T-helper 2 cell treated with Interferon-gamma antibody and Interleukin-4, amounts not matched to agents 5 μg/mL and 100 μg/mL, for 36 hours (primary cell): ENCODE measurements around the gene LYRM7.
"Not testable (repeated sequence)": the region's sequence is repeated elsewhere in the genome, so short reads cannot be mapped to it uniquely, and the experiment has no call there.

Source experiments
- DNase-seq: peaks from one replicate; pipeline ENCODE4 v3.0.0; 2021; ENCODE audit warnings: low spot score
- H3K27ac Mint-ChIP-seq: one replicate; pipeline ENCODE4 v1.8.0; 2021; ENCODE audit warnings: mild to moderate bottlenecking, mixed read lengths
- H3K27me3 Mint-ChIP-seq: one replicate; pipeline ENCODE4 v1.8.0; 2021; ENCODE audit warnings: low read depth, mixed read lengths
- H3K36me3 Mint-ChIP-seq: one replicate; pipeline ENCODE4 v1.8.0; 2021; ENCODE audit warnings: low read depth, mixed read lengths
- H3K4me1 Mint-ChIP-seq: one replicate; pipeline ENCODE4 v1.8.0; 2021; ENCODE audit warnings: low read depth, mixed read lengths
- H3K4me3 Mint-ChIP-seq: one replicate; pipeline ENCODE4 v1.8.0; 2022; ENCODE audit warnings: mild to moderate bottlenecking, moderate library complexity, mixed read lengths
- H3K9me3 Mint-ChIP-seq: one replicate; pipeline ENCODE4 v1.8.0; 2021; ENCODE audit warnings: mixed read lengths

The LYRM7 gene

GRCh38 chr5:131163276-131164119, 7.2 kb upstream of the LYRM7 start:
- H3K27me3 Mint-ChIP-seq: no peaks in the 10 kb centered on the region
- peaks cover 57% of the 10 kb centered on the region for H3K36me3 Mint-ChIP-seq
- no peak for DNase-seq
- H3K4me1 Mint-ChIP-seq: peaks cover 41% of the 10 kb centered on the region
- peak overlapping the region; percentile 86 for H3K4me3 Mint-ChIP-seq
- H3K9me3 Mint-ChIP-seq: no peaks in the 10 kb centered on the region
- H3K27ac Mint-ChIP-seq: peak overlapping the region; percentile 92

DNA sequence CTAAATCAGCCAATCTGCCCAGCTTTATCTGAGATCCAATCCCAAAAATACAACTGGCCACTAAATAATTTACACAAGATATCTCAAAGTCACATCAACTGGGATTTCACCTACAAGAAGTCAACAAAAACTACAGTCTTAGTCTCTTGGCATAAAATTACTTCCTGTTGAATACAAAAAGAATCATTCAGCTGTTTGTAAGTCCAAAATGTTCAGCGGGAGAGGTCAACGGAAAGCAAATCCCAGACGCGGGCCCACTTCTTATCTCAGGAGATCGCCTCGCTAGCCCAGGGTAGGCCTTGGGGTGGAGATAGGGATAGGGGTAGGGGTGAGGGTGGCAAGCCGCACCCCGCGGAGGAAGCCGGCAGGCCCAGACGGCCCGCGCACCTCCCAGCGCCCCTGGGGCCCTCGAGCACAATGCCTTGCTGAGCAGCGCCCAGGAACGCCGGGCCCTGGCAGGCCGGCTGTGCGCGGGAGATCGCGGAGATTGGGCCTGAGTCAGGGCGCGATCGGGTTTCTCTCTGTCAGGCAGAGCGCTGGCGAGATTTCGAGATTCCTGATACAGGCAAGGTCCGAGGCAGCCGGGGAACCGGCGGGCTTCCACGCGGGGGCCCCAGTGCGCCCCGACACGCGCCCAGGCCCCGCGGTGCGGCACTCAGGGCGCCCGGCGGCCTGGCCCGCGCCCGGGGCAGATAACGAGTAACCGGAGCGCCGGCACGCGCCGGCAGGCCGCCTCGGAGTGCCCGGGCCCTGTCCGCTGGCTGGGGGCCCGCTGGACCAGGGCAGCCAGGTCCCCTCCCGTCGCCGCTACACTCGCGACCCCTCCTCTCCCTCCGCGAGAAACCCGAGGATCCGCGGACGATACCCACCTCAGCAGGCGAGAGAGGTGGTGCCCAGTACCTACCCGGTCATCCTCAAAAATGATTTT, 6.3 kb upstream of the LYRM7 start:
- Mint-ChIP-seq H3K4me3 (peak overlapping the region; percentile 96), H3K27ac (peak overlapping the region; percentile 98), H3K9me3 (no peaks in the 10 kb centered on the region), H3K36me3 (peaks cover 48% of the 10 kb centered on the region), H3K4me1 (peaks cover 38% of the 10 kb centered on the region), H3K27me3 (no peaks in the 10 kb centered on the region)
- peak; percentile 78 for DNase-seq

- H3K36me3 Mint-ChIP-seq: peaks cover 40% of the 10 kb centered on the region
- DNase-seq: peak; percentile 96
- H3K9me3 Mint-ChIP-seq: no peaks in the 10 kb centered on the region
- H3K4me1 Mint-ChIP-seq: peaks cover 36% of the 10 kb centered on the region
- no peaks in the 10 kb centered on the region for H3K27me3 Mint-ChIP-seq
- peak within 1 kb of the TSS; percentile 96 for H3K4me3 Mint-ChIP-seq
- peak within 1 kb of the TSS; percentile 98 for H3K27ac Mint-ChIP-seq
These were observed 5.5 kb upstream of the LYRM7 start, which contains the start of gene HINT1 for GRCh38 chr5:131165119-131165727. HINT1 (minus strand) TSS chr5:131165256; CDS start chr5:131165205, 51 bp downstream.

DNA sequence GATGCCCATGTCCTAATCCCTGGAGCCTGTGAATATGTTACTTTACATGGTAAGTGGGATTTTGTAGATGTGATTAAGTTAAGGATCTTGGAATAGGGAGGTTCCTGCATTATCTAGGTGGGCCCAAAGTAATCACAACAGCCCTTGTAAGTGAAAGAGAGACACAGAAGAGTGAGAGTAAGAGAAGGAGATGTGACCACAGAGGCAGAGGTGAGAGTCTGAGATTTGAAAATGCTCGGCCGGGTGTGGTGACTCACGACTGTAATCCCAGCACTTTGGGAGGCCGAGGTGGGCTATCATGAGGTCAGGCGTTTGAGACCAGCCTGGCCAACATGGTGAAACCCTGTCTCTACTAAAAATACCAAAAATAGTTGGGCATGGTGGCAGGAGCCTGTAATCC, 3.1 kb upstream of the LYRM7 start:
- H3K27me3 Mint-ChIP-seq: no peaks in the 10 kb centered on the region
- peaks cover 17% of the 10 kb centered on the region for H3K36me3 Mint-ChIP-seq
- DNase-seq: no peak
- H3K4me1 Mint-ChIP-seq: peaks cover 33% of the 10 kb centered on the region
- no peaks in the 10 kb centered on the region for H3K9me3 Mint-ChIP-seq
- no peak overlapping the region for H3K4me3 Mint-ChIP-seq
- no peak overlapping the region for H3K27ac Mint-ChIP-seq

DNA sequence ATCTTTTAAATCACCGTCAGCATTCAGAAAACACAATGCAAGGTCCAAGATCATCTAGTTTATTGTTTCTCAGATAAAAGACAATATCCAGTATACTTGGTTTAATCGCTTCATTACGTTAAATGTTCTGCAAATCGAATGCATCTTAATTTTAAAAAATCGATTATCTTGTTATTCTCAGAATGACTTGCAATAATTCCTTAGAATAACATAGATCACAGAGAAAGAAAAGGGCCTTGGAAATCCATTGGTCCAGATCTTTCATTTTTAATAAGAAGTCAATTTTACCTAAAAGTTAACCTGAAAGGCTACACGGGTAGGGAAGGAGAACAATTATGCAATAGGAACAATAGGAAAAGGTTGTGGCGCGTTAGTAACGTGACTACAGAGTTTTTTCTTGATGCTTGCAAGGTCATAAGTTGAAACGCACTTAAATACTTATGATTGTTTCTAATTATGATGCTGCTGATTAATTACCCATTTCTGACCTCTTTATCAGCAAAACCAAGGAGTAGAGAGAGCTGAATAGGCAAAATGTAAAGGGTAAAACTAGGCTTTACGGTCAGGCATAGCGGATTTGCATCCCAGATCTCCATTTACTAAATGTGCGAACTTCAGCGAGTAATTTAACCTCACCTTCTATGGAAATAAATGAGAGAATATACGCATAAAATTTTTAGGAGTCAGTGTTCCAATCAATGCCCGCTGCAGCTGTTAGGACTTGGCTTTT, 769 bp upstream of the LYRM7 start:
- H3K4me3 Mint-ChIP-seq: peak overlapping the region; percentile 91
- no peaks in the 10 kb centered on the region for H3K27me3 Mint-ChIP-seq
- H3K36me3 Mint-ChIP-seq: peaks cover 3% of the 10 kb centered on the region
- H3K27ac Mint-ChIP-seq: peak overlapping the region; percentile 92
- peaks cover 37% of the 10 kb centered on the region for H3K4me1 Mint-ChIP-seq
- DNase-seq: no peak
- H3K9me3 Mint-ChIP-seq: no peaks in the 10 kb centered on the region

GRCh38 chr5:131171276-131171810, 599 bp downstream of the LYRM7 start:
- Mint-ChIP-seq H3K36me3 (peaks cover 4% of the 10 kb centered on the region), H3K4me1 (peaks cover 30% of the 10 kb centered on the region), H3K9me3 (no peaks in the 10 kb centered on the region), H3K4me3 (peak overlapping the region; percentile 91), H3K27me3 (no peaks in the 10 kb centered on the region), H3K27ac (peak overlapping the region; percentile 92)
- peak; percentile 18 for DNase-seq

- Mint-ChIP-seq H3K36me3 (peaks cover 16% of the 10 kb centered on the region), H3K9me3 (no peaks in the 10 kb centered on the region), H3K4me3 (no peak overlapping the region), H3K27me3 (no peaks in the 10 kb centered on the region), H3K4me1 (peaks cover 24% of the 10 kb centered on the region), H3K27ac (no peak overlapping the region)
- no peak for DNase-seq
These were observed 9.7 kb downstream of the LYRM7 start for GRCh38 chr5:131180407-131180806.

DNA sequence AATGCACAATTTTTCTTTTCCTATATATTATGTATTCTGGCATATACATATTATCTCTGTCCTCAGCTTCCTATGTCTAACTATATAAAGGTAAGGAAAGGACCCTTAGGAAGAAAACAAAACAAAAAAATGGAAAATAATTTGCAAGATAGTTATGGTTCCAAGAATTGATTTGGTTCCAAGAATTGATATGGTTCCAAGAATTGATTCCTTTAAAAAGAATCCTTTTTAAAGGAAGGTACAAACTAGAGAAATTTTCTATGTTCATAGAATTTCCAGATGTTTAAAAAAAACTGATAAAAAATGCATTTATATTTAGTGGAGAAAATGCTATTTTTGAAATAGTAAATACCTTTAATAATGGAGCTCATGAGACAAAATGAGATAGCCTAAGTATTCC, 12.1 kb downstream of the LYRM7 start:
- DNase-seq: no peak

GRCh38 chr5:131185523-131186104, 14.9 kb downstream of the LYRM7 start:
- Mint-ChIP-seq H3K27me3 (no peaks in the 10 kb centered on the region), H3K9me3 (no peaks in the 10 kb centered on the region), H3K4me3 (no peak overlapping the region), H3K4me1 (peaks cover 14% of the 10 kb centered on the region), H3K27ac (no peak overlapping the region), H3K36me3 (peaks cover 13% of the 10 kb centered on the region)
- no peak for DNase-seq

More for the DNA sequence above, 12.1 kb downstream of the LYRM7 start:
- H3K9me3 Mint-ChIP-seq: no peaks in the 10 kb centered on the region
- peaks cover 11% of the 10 kb centered on the region for H3K36me3 Mint-ChIP-seq
- H3K27me3 Mint-ChIP-seq: no peaks in the 10 kb centered on the region
- H3K4me1 Mint-ChIP-seq: peaks cover 17% of the 10 kb centered on the region
- H3K4me3 Mint-ChIP-seq: no peak overlapping the region
- H3K27ac Mint-ChIP-seq: no peak overlapping the region

DNA sequence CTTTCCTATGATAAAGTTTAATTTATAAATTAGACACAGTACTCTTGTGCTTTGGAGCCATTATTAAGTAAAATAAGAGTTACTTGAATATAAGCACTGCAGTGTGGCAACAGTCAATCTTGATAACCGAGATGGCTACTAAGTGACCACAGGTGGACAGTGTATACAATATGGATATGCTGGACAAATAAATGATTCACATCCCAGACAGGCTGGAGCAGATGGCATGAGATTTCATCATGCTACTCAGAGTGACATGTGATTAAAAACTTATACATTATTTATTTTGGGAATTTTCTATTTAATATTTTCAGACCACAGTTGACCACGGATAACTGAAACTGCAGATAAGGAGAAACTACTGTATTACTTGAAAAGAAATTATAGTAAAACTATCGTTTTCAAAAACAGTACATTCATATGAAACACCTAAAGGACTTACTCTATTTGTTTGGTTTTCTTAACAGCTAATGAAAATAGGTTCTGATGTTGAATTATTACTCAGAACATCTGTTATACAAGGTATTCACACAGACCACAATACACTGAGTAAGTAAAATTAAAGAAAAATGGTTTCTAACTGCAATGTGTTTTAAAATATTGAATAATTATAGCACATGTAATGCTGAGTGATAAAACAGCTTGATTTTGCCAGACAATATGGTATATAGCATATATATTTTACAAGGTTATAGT, 16.0 kb downstream of the LYRM7 start:
- DNase-seq: no peak
- peaks cover 14% of the 10 kb centered on the region for H3K4me1 Mint-ChIP-seq
- no peaks in the 10 kb centered on the region for H3K27me3 Mint-ChIP-seq
- H3K36me3 Mint-ChIP-seq: peaks cover 14% of the 10 kb centered on the region
- no peak overlapping the region for H3K4me3 Mint-ChIP-seq
- H3K9me3 Mint-ChIP-seq: no peaks in the 10 kb centered on the region
- no peak overlapping the region for H3K27ac Mint-ChIP-seq

- Mint-ChIP-seq H3K4me3 (no peak overlapping the region), H3K9me3 (no peaks in the 10 kb centered on the region), H3K27ac (no peak overlapping the region), H3K4me1 (peaks cover 6% of the 10 kb centered on the region), H3K36me3 (peaks cover 9% of the 10 kb centered on the region), H3K27me3 (no peaks in the 10 kb centered on the region)
- DNase-seq: no peak
These were observed 22.4 kb downstream of the LYRM7 start for GRCh38 chr5:131193106-131193505.

- not testable (repeated sequence) for DNase-seq, H3K27me3 Mint-ChIP-seq, H3K9me3 Mint-ChIP-seq, H3K4me3 Mint-ChIP-seq, H3K4me1 Mint-ChIP-seq, H3K36me3 Mint-ChIP-seq, H3K27ac Mint-ChIP-seq
These were observed 23.2 kb downstream of the LYRM7 start for GRCh38 chr5:131193897-131194296.
